Cardiac muscle cell (in vitro differentiated cells and primary cell): ENCODE results near the gene MPPE1. TPM values are rescaled to one million over a fixed set of nuclear protein-coding genes. Genes with fewer than 3 reads are reported as not detected.
"Not testable (repeated sequence)": the region's sequence is repeated elsewhere in the genome, so short reads cannot be mapped to it uniquely, and the experiment has no call there.

ENCODE experiments used
- DNase-seq, 2 donors: peaks; one replicate each; pipeline versions ENCODE4 v3.0.0 to v3.0.0-alpha.2; 2010 to 2017; ENCODE audit warnings: low read depth in 1 of 2, low spot score in 1 of 2
- H3K27ac ChIP-seq: fragments of 200-600 bp; sonication (generic); 2 replicates; pipeline ENCODE4 v1.5.1; 2016
- H3K27me3 ChIP-seq: fragments of 200-600 bp; sonication (generic); 2 replicates; pipeline ENCODE4 v1.6.0; 2016; ENCODE audit warnings: control low read depth
- H3K36me3 ChIP-seq: fragments of 200-600 bp; sonication (generic); 2 replicates; pipeline ENCODE4 v1.5.1; 2016; ENCODE audit warnings: control low read depth
- H3K4me1 ChIP-seq: fragments of 200-600 bp; sonication (generic); 2 replicates; pipeline ENCODE4 v1.8.1; 2017; ENCODE audit warnings: low read depth, mild to moderate bottlenecking, mixed run types
- H3K4me3 ChIP-seq: fragments of 200-600 bp; sonication (generic); 2 replicates; pipeline ENCODE4 v1.5.1; 2016; ENCODE audit warnings: mild to moderate bottlenecking
- H3K9me3 ChIP-seq: fragments of 200-600 bp; sonication (generic); 2 replicates; pipeline ENCODE4 v1.5.1; 2017; ENCODE audit warnings: low read depth, mild to moderate bottlenecking, control low read depth
- polyA plus RNA-seq: library from polyadenylated mRNA; unstranded; fragments of >200 nt; fragmentation: Nextera tagmentation; extraction: Ambion mirVana; gene quantifications from 2 replicates; pipeline ENCODE4 v1.2.1, GENCODE V29; 2016
- total RNA-seq: library from RNA; depleted of rRNA; stranded (reverse); fragments of >200 nt; gene quantifications from 2 replicates; pipeline ENCODE4 v1.2.3, GENCODE V29; 2016
- TF ChIP-seq, protein P1 (sequence below): IDR thresholded peaks from 2 replicates; pipeline ENCODE4 v1.5.1; 2012; ENCODE audit warnings: low read depth, mild to moderate bottlenecking, low read length

MPPE1 gene
- total and polyA plus RNA-seq, 2 experiments from 2014 or later, result 14.0 to 44.1 TPM

- Histone ChIP-seq H3K9me3 (no peaks in the 10 kb centered on the region), H3K4me1 (peaks cover 15% of the 10 kb centered on the region), H3K4me3 (no peak overlapping the region), H3K27me3 (no peaks in the 10 kb centered on the region), H3K27ac (peak overlapping the region; percentile 13), H3K36me3 (no peaks in the 10 kb centered on the region)
- TF ChIP-seq, protein P1, sequence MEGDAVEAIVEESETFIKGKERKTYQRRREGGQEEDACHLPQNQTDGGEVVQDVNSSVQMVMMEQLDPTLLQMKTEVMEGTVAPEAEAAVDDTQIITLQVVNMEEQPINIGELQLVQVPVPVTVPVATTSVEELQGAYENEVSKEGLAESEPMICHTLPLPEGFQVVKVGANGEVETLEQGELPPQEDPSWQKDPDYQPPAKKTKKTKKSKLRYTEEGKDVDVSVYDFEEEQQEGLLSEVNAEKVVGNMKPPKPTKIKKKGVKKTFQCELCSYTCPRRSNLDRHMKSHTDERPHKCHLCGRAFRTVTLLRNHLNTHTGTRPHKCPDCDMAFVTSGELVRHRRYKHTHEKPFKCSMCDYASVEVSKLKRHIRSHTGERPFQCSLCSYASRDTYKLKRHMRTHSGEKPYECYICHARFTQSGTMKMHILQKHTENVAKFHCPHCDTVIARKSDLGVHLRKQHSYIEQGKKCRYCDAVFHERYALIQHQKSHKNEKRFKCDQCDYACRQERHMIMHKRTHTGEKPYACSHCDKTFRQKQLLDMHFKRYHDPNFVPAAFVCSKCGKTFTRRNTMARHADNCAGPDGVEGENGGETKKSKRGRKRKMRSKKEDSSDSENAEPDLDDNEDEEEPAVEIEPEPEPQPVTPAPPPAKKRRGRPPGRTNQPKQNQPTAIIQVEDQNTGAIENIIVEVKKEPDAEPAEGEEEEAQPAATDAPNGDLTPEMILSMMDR, result no peak
- no peak for DNase-seq
Measured at GRCh38 chr18:11901826-11902438, 6.2 kb downstream of the MPPE1 start.

DNA sequence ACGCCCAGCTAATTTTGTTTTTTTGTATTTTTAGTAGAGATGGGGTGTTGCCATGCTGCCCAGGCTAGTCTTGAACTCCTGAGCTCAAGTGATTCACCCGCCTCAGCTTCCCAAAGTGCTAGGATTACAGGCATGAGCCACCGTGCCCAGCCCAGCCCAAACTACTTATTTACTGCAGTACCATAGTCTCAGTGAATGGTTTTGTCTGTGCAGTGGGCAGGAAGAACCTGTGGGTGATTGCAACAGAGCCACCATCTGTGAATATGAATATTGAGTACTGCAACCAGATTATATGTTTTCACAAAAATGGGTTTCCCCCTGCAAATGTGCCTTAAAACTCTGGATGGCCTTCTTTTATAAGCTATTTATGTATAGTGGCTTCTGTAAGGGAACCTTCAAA, 9.1 kb downstream of the MPPE1 start:
- Histone ChIP-seq H3K27ac (no peak overlapping the region), H3K4me3 (no peak overlapping the region)

DNA sequence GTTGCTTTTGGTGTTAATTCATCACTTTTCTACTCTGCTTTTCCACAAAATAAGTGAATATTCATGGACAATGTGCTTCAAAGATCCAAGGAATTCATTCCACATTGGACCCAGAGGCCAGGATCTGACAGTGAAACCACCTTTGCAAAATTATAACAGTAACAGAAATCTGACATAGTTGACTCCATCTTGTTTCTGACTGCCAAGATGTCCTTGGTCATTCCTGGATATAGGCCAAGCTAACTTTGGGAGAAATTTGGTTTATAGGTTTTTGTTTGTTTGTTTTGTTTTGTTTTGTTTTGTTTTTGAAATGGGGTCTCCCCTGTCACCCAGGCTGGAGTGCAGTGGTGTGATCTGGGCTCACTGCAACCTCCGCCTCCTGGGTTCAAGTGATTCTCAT, 10.3 kb downstream of the MPPE1 start:
- Histone ChIP-seq H3K4me1 (peaks cover 9% of the 10 kb centered on the region), H3K9me3 (no peaks in the 10 kb centered on the region), H3K27ac (no peak overlapping the region), H3K27me3 (no peaks in the 10 kb centered on the region), H3K36me3 (no peaks in the 10 kb centered on the region), H3K4me3 (no peak overlapping the region)
- TF ChIP-seq, protein P1, result no peak
- no peak for DNase-seq

More for the DNA sequence above, 9.1 kb downstream of the MPPE1 start:
- TF ChIP-seq, protein P1, result no peak
- H3K9me3 ChIP-seq, result no peaks in the 10 kb centered on the region
- H3K27me3 ChIP-seq, result no peaks in the 10 kb centered on the region
- peaks cover 15% of the 10 kb centered on the region for H3K4me1 ChIP-seq
- no peak for DNase-seq
- no peaks in the 10 kb centered on the region for H3K36me3 ChIP-seq

GRCh38 chr18:11892438-11892837, 15.7 kb downstream of the MPPE1 start:
- H3K36me3 ChIP-seq, H3K9me3 ChIP-seq, H3K27ac ChIP-seq, DNase-seq, H3K27me3 ChIP-seq, H3K4me3 ChIP-seq, H3K4me1 ChIP-seq: not testable (repeated sequence)

- no peak overlapping the region for H3K4me3 ChIP-seq
- no peak overlapping the region for H3K27ac ChIP-seq
- H3K9me3 ChIP-seq, result no peaks in the 10 kb centered on the region
- no peaks in the 10 kb centered on the region for H3K4me1 ChIP-seq
- TF ChIP-seq, protein P1, result no peak
- peaks cover 6% of the 10 kb centered on the region for H3K36me3 ChIP-seq
- DNase-seq, result no peak
- no peaks in the 10 kb centered on the region for H3K27me3 ChIP-seq
Measured at GRCh38 chr18:11891737-11892136, 16.4 kb downstream of the MPPE1 start.

DNA sequence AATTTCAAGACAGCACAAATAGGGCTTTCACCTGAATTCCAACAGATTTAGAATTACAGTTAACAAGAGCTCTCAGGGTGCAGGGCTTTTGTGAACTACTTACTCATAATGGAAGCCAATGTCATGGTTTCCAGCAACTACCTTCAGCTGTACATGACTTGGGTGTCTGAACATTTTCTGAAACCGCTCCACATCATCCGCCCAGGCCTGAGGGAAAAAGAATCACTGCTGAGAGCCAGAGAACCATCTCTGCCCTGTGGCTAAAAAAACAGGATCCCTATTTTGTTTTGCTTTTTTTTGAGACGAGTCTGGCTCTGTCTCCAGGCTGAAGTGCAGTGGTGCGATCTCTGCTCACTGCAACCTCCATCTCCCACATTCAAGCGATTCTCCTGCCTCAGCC, 18.8 kb downstream of the MPPE1 start:
- no peaks in the 10 kb centered on the region for H3K4me1 ChIP-seq
- TF ChIP-seq, protein P1, result no peak
- no peaks in the 10 kb centered on the region for H3K27me3 ChIP-seq
- no peak overlapping the region for H3K4me3 ChIP-seq
- H3K36me3 ChIP-seq, result peaks cover 6% of the 10 kb centered on the region
- H3K9me3 ChIP-seq, result no peaks in the 10 kb centered on the region
- no peak for DNase-seq
- no peak overlapping the region for H3K27ac ChIP-seq
